Mucosa of descending colon (tissue), 3 donors: ENCODE measurements around the gene OVOL3. TPM values are rescaled to one million over a fixed set of nuclear protein-coding genes. Genes with fewer than 3 reads are reported as not detected.
A peak's percentile ranks its signal among the peaks of the same experiment; 100 is the strongest.

Experiments
- ATAC-seq: fragments of 200-7000 bp; cut with Tn5 transposase; one replicate; pipeline ENCODE4 v1.9.1; 2020; ENCODE audit warnings: mild to moderate bottlenecking, moderate library complexity
- DNase-seq, 3 donors: peaks; one replicate each; pipeline ENCODE4 v3.0.0-alpha.2; 2020
- H3K36me3 ChIP-seq: fragments of 200-600 bp; one replicate; pipeline ENCODE4 v1.8.0; 2021; ENCODE audit warnings: low read depth, mild to moderate bottlenecking
- H3K4me1 ChIP-seq: fragments of 200-600 bp; one replicate; pipeline ENCODE4 v1.8.0; 2021; ENCODE audit warnings: low read depth, mild to moderate bottlenecking
- H3K4me3 ChIP-seq: fragments of 200-600 bp; one replicate; pipeline ENCODE4 v1.8.0; 2021; ENCODE audit warnings: mild to moderate bottlenecking
- H3K9me3 ChIP-seq: fragments of 200-600 bp; one replicate; pipeline ENCODE4 v1.8.0; 2021; ENCODE audit warnings: mild to moderate bottlenecking
- intact Hi-C, 2 donors: fragments of 100-400 bp; cut with DNase I in 1 of 2; cut with micrococcal nuclease in 1 of 2; formaldehyde crosslinking; loops; one replicate each; pipeline versions ENCODE4 v1.11.0 to v1.11.1; 2022; cut with DNase I, micrococcal nuclease
- total RNA-seq, 3 donors: library from RNA; stranded (reverse); fragmentation: NEBNext Ultra II Directional in 2 of 3; extraction: Animal tissue kit (Norgen Biotek cat#: 25700) in 2 of 3; gene quantifications; one replicate each; pipeline versions ENCODE4 v1.2.1 to v1.2.4, GENCODE V29; 2021 to 2023
- TF ChIP-seq, protein P1 (sequence below): fragments of 200-600 bp; IDR thresholded peaks from one replicate; pipeline ENCODE4 v1.8.0; 2022; ENCODE audit warnings: antibody characterized with exemption, mild to moderate bottlenecking
- donor health status: DM: no; HTN: no; CAD: no; lungs with moderate emphysema.
- donor health status: DM: no; HTN: no; CAD: no.
- donor health status: DM: no; HTN: yes; CAD: no.

The OVOL3 gene
- total RNA-seq, 3 donors from 2014 or later: not detected

- Histone ChIP-seq H3K9me3 (no peaks in the 10 kb centered on the region), H3K36me3 (no peaks in the 10 kb centered on the region), H3K4me3 (no peak overlapping the region), H3K4me1 (peaks cover 2% of the 10 kb centered on the region)
- TF ChIP-seq, protein P1, sequence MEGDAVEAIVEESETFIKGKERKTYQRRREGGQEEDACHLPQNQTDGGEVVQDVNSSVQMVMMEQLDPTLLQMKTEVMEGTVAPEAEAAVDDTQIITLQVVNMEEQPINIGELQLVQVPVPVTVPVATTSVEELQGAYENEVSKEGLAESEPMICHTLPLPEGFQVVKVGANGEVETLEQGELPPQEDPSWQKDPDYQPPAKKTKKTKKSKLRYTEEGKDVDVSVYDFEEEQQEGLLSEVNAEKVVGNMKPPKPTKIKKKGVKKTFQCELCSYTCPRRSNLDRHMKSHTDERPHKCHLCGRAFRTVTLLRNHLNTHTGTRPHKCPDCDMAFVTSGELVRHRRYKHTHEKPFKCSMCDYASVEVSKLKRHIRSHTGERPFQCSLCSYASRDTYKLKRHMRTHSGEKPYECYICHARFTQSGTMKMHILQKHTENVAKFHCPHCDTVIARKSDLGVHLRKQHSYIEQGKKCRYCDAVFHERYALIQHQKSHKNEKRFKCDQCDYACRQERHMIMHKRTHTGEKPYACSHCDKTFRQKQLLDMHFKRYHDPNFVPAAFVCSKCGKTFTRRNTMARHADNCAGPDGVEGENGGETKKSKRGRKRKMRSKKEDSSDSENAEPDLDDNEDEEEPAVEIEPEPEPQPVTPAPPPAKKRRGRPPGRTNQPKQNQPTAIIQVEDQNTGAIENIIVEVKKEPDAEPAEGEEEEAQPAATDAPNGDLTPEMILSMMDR: no peak
- intact Hi-C loops: no loop called here
- no peak for DNase-seq
- ATAC-seq: no peak
Observed at GRCh38 chr19:36108684-36109083, 2.3 kb upstream of the OVOL3 start.

DNA sequence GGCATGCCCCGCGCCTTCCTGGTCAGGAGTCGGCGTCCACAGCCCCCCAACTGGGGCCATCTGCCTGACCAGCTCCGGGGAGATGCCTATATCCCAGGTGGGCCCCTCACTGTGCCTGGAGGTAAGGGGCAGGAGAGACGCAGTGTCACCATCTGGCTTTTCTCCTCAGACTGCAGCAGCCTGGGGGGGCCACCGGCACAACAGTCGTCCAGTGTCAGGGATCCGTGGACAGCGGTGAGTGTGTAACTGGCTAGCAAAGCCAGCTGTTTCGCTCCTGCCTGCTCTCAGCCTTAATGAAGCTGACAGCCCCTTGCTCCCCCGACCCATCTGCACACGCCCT lies 227 bp downstream of the OVOL3 start:
- Histone ChIP-seq H3K9me3 (no peaks in the 10 kb centered on the region), H3K36me3 (peaks cover 4% of the 10 kb centered on the region), H3K4me1 (peaks cover 9% of the 10 kb centered on the region), H3K4me3 (no peak overlapping the region)
- intact Hi-C loops: no loop called here
- DNase-seq (no peak), ATAC-seq (no peak)
- TF ChIP-seq, protein P1: no peak

- peaks cover 4% of the 10 kb centered on the region for H3K36me3 ChIP-seq
- no peak overlapping the region for H3K4me3 ChIP-seq
- DNase-seq (no peak), ATAC-seq (no peak)
- peaks cover 14% of the 10 kb centered on the region for H3K4me1 ChIP-seq
- TF ChIP-seq, protein P1: no peak
- intact Hi-C loops: no loop called here
- H3K9me3 ChIP-seq: no peaks in the 10 kb centered on the region
Observed at GRCh38 chr19:36112678-36113077, 1.7 kb downstream of the OVOL3 start.

- no peak overlapping the region for H3K4me3 ChIP-seq
- no peak for DNase-seq
- intact Hi-C loops: no loop called here
- H3K9me3 ChIP-seq: no peaks in the 10 kb centered on the region
- peaks cover 14% of the 10 kb centered on the region for H3K4me1 ChIP-seq
- TF ChIP-seq, protein P1: no peak
- ATAC-seq: no peak
- peaks cover 4% of the 10 kb centered on the region for H3K36me3 ChIP-seq
Observed at GRCh38 chr19:36113425-36113824, 2.5 kb downstream of the OVOL3 start.

GRCh38 chr19:36113894-36114720 lies 3.2 kb downstream of the OVOL3 start:
- TF ChIP-seq, protein P1: peak; percentile 7
- peaks cover 14% of the 10 kb centered on the region for H3K4me1 ChIP-seq
- intact Hi-C loops: no loop called here
- ATAC-seq (no peak), DNase-seq (peak; percentile 35 to 70 (median 61))
- H3K4me3 ChIP-seq: peak overlapping the region; percentile 45
- H3K36me3 ChIP-seq: peaks cover 4% of the 10 kb centered on the region
- no peaks in the 10 kb centered on the region for H3K9me3 ChIP-seq
